SKM-1 treated with dmso at 0.1 percent for 144 hours (cell line): ENCODE results near the gene ZFP36L1.

ENCODE experiments used
- DNase-seq: peaks from one replicate; lab custom pipeline; 2025; ENCODE audit not compliant: unreplicated experiment; lab: John Stamatoyannopoulos, UW

ZFP36L1 gene

GRCh38 chr14:68792979-68793733, at the start of gene ZFP36L1:
Gene ZFP36L1 (minus strand): TSS chr14:68793067. CDS start chr14:68792938, 129 bp downstream.
- DNase-seq, result no peak

- no peak for DNase-seq
These were observed 49.4 kb upstream of the ZFP36L1 start for GRCh38 chr14:68842298-68842697.

DNA sequence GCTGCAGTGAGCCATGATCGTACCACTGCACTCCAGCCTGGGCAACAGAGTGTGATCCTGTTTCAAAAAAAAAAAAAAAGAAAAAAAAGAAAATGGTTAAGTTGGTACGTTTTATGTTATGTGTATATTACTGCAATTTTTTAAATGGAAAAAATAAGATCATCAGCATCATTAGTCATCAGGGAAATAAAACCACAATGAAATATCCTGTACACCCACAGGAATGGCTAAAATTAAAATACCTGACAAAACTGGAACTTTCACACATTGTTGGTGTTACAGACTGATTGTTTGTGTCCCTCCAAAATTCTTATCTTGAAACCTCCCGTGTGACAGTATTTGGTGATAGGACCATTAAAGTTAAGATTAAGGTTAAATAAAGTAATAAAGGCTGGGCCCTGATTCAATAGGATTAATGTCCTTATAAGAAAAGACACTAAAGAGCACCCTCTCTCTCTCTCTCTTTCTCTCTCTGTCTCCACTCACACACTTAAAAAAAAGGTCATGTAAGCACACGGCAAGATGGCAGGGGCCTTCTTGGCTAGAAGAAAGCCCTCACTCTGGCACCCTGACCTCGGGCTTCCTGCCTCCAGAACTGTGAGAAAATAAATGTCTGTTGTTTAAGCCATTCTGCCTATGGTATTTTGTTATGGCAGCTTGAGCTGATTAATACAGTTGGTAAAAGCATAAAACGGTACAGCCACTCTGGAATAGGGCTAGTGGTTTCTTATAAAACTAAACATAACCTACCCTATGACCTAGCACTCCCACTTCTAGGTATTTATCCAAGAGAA, 48.3 kb upstream of the ZFP36L1 start:
- no peak for DNase-seq

GRCh38 chr14:68840454-68840853, 47.6 kb upstream of the ZFP36L1 start:
- no peak for DNase-seq

DNA sequence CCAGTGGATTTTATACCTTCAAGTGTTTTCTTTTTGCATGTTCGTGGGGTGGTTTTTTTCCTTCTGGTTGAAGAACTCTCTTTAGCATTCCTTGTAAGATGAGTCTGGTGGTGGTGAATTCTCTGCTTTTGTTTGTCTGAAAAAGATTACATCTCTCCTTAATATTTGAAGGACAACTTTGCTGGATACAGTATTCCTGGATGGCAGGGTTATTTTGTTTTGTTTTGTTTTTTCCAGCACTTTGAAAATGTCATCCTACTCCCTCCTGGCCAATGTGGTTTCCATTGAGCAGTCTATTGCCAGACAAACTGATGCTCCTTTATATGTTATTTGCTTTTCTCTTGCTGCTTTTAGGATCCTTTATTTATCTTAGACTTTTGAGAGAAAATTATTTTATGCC, 43.2 kb upstream of the ZFP36L1 start:
- DNase-seq, result no peak

- no peak for DNase-seq
These were observed 41.9 kb upstream of the ZFP36L1 start for GRCh38 chr14:68834816-68835215.

DNA sequence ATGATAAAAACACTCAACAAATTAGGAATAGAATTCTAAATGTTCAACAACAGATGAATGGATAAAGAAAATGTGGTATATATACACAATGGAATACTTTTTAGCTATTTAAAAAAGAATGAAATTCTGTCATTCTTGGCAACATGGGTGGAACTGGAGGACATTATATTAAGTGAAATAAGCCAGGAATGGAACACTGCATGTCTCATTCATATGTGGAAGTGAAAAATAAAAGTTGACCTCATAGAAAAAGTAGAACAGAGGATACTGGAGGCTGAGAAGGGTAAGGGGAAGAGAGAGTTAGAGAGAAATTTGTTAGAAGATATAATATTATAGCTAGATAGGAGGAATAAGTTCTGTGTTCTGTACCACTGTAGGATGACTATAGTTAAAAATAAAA, 35.8 kb upstream of the ZFP36L1 start:
- DNase-seq, result no peak

GRCh38 chr14:68825729-68826128, 32.9 kb upstream of the ZFP36L1 start:
- no peak for DNase-seq

DNA sequence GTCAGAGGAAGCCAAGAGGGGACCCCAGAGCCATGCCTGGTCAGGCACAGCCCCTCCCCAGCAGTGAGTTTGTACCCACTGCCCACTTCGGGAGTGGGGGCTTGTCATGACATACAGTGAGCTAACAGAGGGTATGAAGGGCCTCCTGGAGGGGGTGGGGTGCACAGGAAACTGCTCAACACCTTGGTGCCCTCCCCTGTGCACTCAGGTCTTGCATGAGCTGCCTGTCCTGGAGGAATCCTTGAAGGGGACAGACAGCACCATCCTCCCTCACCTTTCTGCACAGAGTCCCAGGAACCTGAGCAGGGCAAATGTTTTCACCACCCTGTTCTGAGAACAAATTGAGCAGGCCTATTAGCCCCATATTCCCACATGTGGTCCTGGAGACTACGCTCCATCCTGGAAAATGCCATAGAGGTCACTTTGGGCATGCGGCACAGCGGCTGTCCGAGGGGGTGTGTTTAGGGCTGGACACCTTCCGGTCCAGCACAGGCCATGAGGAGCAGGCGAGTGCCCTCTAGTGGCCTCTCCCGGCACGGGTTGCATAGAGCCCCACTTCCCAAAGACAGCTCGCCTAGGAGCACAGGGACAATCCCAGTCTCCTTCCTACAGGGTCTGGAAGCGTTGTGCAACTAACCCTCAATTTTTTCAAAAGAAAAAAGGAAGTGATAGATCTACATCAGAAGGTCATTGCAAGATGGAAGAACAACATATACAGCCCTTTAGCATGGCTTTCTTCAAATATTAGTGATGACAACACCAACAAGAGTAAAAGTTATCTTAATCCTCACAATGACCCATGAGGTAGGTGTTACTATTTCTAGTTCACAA, 31.9 kb upstream of the ZFP36L1 start:
- no peak for DNase-seq

DNA sequence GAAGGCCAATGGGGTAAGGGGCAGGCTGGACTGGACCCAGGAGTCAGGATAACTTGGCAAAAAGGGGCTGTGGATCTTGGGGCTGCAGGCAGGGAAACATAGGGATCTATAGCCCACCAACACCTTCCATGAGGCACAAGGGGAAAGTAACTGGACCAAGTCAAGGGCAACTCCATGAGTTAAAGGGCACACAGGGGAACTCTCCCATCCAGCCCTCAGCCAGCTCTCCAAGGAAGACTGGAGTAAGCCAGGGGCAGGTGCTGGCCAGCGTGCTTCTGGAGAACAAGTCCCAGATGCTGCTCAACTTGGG, 31.3 kb upstream of the ZFP36L1 start:
- no peak for DNase-seq

DNA sequence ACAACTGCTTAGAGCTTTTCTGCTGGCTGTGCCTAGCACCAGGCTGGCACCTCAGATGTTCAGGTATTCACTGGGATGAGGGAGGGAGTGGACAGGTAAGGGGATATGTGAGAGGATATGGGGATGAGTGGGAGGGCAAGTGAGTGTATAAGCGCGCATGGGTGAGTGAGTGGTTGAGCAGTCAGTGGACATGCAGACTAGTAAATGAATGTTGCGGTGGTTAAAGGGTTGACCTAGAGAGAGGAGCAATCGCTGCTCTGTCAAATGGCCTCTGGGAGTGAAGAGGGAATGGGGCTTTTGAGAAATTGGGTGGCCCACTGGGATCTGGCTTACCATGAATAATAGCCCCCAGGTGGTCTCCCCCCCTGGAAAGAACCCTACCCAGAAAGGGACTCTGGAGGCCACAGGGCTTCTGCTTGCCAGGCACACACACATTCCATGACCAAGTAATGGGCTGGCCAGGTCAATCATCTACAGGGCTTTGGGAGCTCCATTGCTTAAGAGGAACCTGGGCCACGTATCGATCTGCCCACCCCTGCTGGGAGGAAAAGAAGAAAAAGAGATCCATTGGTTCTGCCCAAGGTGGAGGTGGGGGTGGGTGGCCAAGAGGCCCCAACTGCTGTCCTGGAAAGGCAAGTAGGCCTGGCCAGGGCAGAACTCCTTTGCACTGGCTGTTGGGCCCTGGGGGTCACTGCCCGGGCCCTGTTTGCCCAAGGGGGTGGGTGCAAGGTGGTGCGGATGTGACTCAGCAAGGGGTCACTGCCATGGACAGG, 30.8 kb upstream of the ZFP36L1 start:
- DNase-seq, result no peak

GRCh38 chr14:68822926-68823325, 30.1 kb upstream of the ZFP36L1 start:
- no peak for DNase-seq

GRCh38 chr14:68822132-68822651, 29.3 kb upstream of the ZFP36L1 start:
- no peak for DNase-seq

DNA sequence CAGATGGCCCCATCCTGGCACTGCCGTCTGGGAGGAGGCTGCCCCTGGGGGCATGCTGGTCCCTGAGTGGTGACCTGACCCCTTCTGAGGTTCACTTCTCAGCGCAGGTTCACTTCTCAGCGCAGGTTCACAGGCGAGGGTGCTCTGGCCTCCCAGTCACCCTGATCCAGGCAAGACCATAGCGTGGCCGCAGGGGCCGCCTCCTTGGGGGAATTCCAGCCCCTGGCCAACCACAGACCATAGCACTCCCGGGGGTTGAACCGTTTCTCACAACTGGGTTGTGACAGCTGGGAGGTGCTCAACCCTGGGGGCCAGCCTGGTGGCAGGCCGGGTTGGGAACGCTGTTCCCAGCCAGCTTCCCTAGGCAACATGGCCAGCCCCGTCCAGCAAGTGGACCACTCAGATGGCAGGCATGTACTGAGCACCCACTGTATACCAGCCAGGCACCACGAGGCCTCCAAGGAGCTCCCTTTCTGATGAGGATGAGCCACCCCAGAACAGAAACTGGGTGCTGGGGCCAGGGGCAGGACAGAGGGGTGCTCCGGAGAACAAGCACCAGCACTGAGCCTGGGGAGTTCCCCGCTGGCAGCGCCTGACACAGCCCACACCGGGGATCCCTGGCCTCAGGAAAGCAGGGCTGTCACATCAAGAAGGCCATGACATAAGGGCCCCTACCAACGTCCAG, 28.3 kb upstream of the ZFP36L1 start:
- DNase-seq, result no peak

DNA sequence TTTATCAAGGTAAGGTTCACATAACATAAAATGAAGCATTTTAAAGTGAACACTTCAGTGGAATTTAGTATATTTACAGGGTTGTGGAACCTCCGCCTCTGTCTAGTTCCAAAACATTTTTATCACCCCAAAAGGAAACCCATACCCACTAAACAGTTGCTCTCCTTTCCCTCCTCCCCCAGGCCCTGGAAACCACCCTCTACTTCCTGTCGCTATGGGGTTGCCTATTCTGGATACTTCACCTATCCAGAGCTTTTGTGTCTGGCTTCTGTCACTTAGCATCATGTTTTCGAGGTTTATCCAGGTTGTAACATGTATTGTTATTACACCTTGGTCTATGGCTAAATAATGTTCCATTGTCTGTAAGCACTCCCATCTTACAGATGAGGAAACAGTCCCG, 27.7 kb upstream of the ZFP36L1 start:
- DNase-seq, result no peak

DNA sequence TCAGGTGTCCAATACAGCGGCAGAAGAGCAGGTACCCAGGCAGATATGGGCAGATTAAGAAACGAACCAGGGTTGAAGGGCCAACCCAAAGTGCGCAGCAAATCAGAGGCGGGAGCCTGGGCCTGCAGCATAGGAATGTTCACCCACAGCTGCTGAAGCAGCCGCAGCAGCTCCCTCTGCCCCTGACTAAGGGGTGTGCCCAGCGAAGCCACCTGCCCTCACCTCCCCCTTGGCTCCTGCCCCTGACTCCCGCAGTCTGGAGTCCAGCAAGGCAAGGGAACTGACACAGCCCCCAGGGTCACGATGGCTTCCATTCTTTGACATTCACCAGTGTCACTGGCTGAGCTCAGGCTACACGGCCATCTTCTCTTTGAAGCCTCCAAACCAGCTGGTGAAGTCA, 27.3 kb upstream of the ZFP36L1 start:
- DNase-seq, result no peak

- DNase-seq, result no peak
These were observed 26.4 kb upstream of the ZFP36L1 start for GRCh38 chr14:68819260-68819691.

DNA sequence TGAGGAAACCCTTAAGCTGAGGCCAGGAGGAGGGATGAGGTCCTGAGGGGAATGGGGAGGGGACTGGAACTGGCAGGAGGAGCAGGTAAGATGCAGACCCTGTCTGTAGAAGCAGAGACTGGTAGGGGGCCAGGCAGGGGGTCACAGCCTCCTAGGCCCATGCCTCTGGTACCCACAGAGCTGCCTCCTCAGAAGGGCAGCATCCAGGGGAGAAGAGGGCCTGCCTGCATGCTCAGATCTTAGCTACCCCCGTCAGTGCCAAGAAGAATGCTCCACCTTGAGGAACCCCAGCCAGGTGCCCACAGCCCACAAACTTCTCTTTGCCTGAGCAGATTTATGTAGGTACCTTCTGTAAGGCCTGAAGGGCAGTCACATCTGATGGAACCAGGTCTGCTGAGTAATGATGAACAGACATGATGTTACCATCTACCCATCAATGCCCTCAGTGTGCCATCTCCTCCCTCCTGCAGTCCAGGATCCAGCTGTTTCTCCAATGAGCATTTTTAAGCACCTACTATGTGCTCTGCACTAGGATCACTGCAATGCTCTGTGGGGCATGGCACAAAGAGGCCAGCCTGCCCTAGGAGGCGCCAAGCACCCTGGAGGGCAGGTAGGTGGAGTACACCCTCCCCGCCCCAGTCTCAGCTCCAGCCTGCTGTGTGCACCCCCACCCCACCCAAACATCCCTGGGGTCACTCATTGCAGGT, 24.8 kb upstream of the ZFP36L1 start:
- no peak for DNase-seq

GRCh38 chr14:68816943-68817430, 24.1 kb upstream of the ZFP36L1 start:
- no peak for DNase-seq
